NCI-H1048 (cell line): ENCODE data around the gene RBM19.

Experiments
- DNase-seq: peaks from one replicate; lab custom pipeline; 2025; lab: John Stamatoyannopoulos, UW

The RBM19 gene

GRCh38 chr12:113988064-113988451 lies 21.9 kb upstream of the RBM19 start:
- no peak for DNase-seq

- no peak for DNase-seq
These were observed 21.3 kb upstream of the RBM19 start for GRCh38 chr12:113987261-113988063.

DNA sequence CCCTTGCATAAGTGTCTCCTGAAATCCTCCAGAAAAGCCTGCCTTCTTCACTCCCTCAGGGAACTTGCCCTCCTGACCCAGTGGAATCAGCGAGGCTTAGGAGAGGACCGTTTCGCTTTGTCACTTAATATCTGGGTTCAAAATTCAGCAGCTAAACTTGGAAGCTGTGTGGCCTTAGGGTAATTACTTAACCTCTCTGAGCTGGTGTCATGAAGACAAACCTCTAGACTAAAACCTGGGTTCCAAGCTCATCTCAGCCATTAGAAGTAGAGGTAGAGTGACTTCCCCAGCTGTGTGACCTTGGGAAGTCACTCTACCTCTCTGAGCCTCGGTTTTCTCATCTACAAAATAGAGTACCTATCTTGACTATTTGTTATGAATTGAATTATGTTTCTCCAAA lies 18.3 kb upstream of the RBM19 start:
- DNase-seq, result no peak

- no peak for DNase-seq
These were observed 17.8 kb upstream of the RBM19 start for GRCh38 chr12:113983777-113984448.

GRCh38 chr12:113983265-113983664 lies 17.1 kb upstream of the RBM19 start:
- DNase-seq, result no peak

DNA sequence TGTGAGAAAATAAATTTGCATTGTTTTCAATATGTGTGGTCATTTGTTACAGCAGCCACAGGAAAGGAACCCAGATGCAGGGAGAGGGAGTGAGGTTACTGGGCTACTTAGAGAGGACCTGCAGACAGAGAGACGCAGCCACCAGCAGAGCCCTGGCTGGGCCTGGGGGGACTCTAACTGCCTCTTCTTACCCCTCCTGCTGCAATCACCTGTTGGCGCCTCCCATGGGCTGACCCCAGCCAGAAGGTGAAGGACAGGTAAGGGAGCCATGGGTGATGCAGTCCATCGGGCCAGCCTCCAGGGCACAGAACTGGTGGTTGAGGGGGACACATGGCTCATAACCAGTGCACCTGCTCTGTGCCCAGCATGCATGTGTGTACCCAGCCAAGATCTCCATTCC lies 15.8 kb upstream of the RBM19 start:
- DNase-seq, result no peak

DNA sequence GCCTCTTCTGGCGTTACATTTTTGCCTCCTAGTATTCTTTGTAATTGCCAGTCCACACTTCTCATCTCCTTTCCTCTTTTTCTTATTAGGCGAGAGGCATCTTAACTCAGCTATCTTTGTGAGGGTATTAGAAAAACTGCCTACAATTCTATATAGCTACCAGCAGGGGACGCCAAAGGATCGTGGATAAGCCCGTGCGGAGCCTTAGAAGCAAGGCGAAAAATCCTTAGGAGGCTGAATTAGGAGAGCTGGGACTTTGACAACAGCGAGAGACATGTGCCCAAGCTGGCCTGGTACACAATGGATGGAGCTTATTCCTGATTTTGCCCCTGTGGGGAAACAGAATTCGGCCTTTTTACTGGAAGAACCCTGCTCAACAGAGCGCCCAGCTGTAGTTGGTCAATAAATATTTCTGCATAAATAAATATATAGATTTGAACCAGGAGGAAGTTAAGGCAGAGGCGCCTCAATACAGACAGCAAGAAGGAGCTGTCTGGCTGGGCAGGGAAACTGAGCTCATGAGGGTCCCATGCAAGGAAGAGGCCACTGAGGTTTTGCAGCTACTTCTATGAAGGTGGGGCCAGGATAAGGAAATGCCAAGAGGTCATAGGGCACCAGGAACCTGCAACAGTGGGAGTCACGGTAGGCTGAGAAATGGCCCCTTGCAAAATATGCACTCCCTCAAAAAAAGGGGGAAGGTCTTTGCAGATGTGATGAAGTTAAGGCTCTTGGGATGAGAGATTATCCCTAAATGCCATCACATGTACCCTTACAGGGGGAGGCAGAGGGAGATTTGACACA lies 14.6 kb upstream of the RBM19 start:
- DNase-seq, result peak; percentile 57

- no peak for DNase-seq
These were observed 13.9 kb upstream of the RBM19 start for GRCh38 chr12:113980054-113980453.

DNA sequence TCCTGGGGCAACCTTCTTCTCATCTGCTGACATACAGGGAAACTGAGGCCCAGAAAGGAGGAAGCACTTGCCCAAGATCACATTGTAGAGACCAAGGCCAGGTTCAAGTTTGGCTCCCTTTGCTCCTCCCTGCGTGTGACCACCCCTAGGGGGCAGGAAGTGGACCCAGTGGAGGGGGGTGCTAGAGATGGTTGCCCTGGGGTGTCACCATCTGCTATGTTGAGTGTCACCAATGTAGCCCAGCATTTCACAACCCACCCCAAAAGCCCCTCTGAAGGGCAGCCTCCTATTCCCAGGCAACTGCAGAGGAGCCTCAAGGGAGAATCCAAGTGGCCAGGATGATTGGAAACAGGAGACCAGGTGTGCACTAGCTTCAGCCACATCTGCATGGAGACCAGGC lies 12.0 kb upstream of the RBM19 start:
- DNase-seq, result no peak

- no peak for DNase-seq
These were observed 7.9 kb upstream of the RBM19 start for GRCh38 chr12:113974006-113974405.

DNA sequence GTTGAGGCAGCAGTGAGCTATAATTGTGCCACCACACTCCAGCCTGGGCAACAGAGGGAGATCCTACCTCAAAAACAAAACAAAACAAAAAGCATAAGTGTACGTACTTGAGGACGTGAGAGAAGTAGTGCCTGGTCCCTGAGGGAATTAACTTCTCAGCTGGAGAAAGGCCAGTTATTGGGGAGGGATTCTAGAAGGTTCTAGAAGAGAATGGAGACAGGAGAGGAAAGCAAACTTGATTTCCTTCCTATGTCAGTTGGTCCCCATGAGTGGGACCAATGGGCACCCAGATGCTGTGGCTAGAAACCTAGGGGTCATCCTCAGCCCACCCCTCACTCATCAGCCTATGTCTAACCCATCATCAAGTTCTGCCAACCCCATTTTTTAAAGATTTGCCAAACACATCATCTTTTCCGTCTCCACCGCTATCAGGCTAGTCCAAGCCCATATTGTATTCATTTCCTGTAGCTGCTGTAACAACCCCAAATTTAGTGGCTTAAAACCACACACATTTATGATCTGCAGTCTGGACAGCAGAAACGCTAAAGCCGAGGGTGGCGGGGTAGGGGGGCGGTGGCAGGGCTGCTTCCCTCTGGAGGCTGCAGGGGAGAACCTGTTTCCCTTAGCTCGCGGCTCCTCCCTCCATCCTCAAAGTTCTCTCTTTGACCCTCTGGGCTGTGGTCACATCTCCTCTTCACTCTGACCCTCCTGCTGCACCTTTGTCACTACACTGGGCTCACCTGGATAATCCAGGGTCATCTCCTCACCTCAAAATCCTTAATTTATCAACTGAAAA lies 7.2 kb upstream of the RBM19 start:
- no peak for DNase-seq

- no peak for DNase-seq
These were observed 5.3 kb upstream of the RBM19 start for GRCh38 chr12:113971392-113971791.

DNA sequence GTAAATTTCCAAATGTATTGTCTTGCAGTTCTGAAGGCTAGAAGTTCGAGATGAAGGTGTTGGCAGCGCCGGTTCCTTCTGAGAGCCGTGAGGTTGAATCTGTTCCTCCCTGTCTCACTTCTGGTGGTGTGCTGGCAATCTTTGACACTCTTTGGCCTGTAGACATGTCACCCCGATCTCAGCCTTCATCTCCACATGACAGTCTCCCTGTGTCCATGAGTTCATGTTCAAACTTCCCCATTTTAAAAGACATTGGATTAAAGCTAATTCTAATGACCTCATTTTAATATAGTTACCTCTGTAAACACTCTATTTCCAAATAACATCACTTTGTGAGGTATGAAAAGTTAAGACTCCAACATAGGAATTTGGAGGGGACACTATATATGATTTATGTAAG lies 4.1 kb upstream of the RBM19 start:
- DNase-seq, result no peak

DNA sequence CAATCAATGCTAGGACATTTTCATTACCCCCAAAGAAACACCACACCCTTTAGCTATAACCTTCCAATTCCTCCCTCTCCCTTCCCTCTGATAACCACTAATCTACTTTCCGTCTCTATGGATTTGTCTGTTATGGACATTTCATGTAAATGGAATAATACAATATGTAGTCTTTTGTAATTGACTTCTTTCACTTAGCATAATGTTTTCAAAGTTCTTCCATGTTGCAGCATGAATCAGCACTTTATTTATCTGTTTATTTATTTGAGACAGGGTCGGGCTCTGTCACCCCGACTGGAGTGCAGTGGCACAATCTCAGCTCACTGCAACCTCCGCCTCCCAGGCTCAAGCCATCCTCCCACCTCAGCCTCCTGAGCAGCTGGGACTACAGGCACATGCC lies 1.2 kb upstream of the RBM19 start:
- DNase-seq, result no peak

DNA sequence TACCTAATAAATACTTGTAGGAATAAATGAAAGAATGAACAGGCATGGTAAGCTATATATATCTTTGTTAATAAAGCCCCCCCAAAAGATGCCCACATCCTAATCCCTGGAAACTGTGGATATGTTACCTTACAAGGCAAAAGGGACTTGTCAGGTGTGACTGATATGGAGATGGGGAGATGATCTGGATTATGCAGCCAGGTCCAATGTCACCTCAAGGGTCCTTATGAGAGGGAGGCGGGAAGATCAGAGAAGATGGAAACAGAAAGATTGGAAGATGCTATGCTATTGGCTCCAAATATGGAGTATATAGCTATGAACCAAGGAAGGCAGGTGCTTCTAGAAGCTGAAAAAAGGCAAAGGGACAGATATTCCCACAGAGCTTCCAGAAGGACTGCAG lies 3.4 kb downstream of the RBM19 start:
- DNase-seq, result no peak

- DNase-seq, result no peak
These were observed 4.0 kb downstream of the RBM19 start for GRCh38 chr12:113961921-113962710.

- DNase-seq, result no peak
These were observed 6.1 kb downstream of the RBM19 start for GRCh38 chr12:113960030-113960429.

- no peak for DNase-seq
These were observed 7.0 kb downstream of the RBM19 start for GRCh38 chr12:113959096-113959495.

DNA sequence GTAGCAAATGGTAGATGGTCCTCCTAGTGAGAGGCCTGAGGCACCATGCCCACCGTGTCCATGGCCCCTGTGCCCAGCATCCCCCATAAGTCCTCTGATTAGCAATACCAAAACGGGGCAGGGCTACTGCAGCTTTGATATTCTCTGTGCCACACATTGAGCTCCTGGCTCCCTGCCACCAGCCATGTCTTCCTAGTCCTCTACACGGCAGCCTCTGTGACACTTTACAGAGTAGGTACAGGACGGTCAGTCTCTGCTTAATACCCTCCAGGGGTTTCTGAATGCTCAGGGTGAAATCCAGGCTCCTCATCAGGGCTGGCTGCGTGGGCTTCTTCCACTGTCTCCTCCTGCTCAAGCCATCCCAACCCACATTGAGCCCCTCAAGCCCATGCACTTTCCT lies 8.0 kb downstream of the RBM19 start:
- DNase-seq, result no peak

- no peak for DNase-seq
These were observed 8.5 kb downstream of the RBM19 start for GRCh38 chr12:113957627-113958026.
